Cortex of kidney (tissue), 1 donor: ENCODE measurements around the gene ERICH4.
"Not testable (repeated sequence)": the region's sequence is repeated elsewhere in the genome, so short reads cannot be mapped to it uniquely, and the experiment has no call there.

Experiments
- DNase-seq: peaks from one replicate; lab custom pipeline; 2025; lab: John Stamatoyannopoulos, UW

Gene ERICH4

GRCh38 chr19:41435376-41435775 lies 7.6 kb upstream of the ERICH4 start:
- DNase-seq: not testable (repeated sequence)

- no peak for DNase-seq
These were observed 6.9 kb upstream of the ERICH4 start for GRCh38 chr19:41435936-41436673.

- DNase-seq: no peak
These were observed 6.3 kb upstream of the ERICH4 start for GRCh38 chr19:41436674-41436951.

- DNase-seq: no peak
These were observed 4.9 kb upstream of the ERICH4 start for GRCh38 chr19:41437944-41438574.

- DNase-seq: no peak
These were observed 3.3 kb upstream of the ERICH4 start, which contains the start of gene DMAC2 for GRCh38 chr19:41439441-41440222. TSS of gene DMAC2 (minus strand) at chr19:41439912. CDS start at chr19:41439899, 13 bp downstream.

GRCh38 chr19:41441321-41441945 lies 1.5 kb upstream of the ERICH4 start:
- no peak for DNase-seq

- DNase-seq: no peak
These were observed 978 bp downstream of the ERICH4 start for GRCh38 chr19:41443813-41444455.

- no peak for DNase-seq
These were observed 2.6 kb downstream of the ERICH4 start for GRCh38 chr19:41445575-41445974.

GRCh38 chr19:41447732-41448332 lies 4.9 kb downstream of the ERICH4 start:
- DNase-seq: no peak

GRCh38 chr19:41449079-41449864 lies 6.3 kb downstream of the ERICH4 start:
- no peak for DNase-seq

- DNase-seq: no peak
These were observed 6.9 kb downstream of the ERICH4 start for GRCh38 chr19:41449865-41450178.

GRCh38 chr19:41452584-41453275 lies 9.8 kb downstream of the ERICH4 start:
- DNase-seq: no peak

GRCh38 chr19:41455936-41456335 lies 13.0 kb downstream of the ERICH4 start:
- no peak for DNase-seq

- no peak for DNase-seq
These were observed 13.5 kb downstream of the ERICH4 start for GRCh38 chr19:41456342-41456918.

- no peak for DNase-seq
These were observed 14.3 kb downstream of the ERICH4 start for GRCh38 chr19:41457241-41457640.

- DNase-seq: no peak
These were observed 19.5 kb downstream of the ERICH4 start for GRCh38 chr19:41462497-41462896.

- not testable (repeated sequence) for DNase-seq
These were observed 20.6 kb downstream of the ERICH4 start for GRCh38 chr19:41463257-41464256.

- DNase-seq: no peak
These were observed 33.6 kb downstream of the ERICH4 start for GRCh38 chr19:41476583-41476982.

- DNase-seq: no peak
These were observed 35.2 kb downstream of the ERICH4 start for GRCh38 chr19:41478171-41478570.
